ENCODE data around the gene PCTP. TPM values are rescaled to one million over a fixed set of nuclear protein-coding genes. Genes with fewer than 3 reads are reported as not detected.

Gene PCTP
- total RNA-seq, 2 experiments from 2014 or later: 7.7 to 8.2 TPM

DNA sequence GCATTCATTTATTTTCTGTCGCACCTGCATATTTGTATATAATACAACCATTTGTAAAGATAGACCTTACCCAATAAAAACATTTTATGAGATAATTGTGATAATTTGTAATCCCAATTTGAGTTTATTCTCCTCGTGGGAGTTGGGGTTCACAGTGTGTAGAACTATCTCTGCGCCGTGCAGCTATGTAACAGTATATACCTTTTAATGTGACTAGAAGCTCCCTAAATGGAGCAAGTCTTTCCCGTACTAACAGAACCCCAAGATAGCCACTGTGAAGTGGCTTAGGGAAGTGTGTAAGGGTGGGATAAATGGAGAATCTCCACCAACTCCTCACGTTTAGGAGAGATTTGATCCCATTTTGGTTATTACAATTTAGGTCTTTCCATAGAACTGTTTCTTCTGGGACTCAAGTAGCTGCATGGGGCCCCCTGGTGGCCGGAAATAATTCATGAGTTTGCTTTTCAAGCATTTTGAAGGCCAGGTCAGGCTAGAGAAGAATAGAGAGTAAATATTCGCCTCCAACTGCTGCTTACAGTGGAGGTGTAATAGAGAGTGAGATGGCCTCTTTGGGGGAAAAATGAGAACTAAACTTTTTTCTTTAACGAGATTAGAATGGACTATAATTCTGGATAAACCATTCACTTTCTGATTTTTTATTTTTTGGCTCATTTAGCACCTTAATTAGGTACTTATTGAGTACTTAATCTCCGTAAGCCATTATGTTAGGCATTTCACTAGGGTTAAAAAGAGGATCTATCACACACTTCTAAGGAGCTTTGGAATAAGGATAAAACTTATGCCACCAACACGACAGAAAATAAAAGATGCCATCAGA is 32.7 kb upstream of the PCTP start:
- Mint-ChIP-seq H3K4me1 (ENCODE audit: low read depth) (no peaks in the 10 kb centered on the region), H3K27ac (no peak overlapping the region), H3K27me3 (ENCODE audit: low read depth) (peaks cover 17% of the 10 kb centered on the region), H3K9me3 (ENCODE audit: insufficient read depth) (no peaks in the 10 kb centered on the region), H3K4me3 (no peak overlapping the region), H3K36me3 (ENCODE audit: low read depth) (no peaks in the 10 kb centered on the region)
- ATAC-seq: peak; percentile 49
- POLR2A ChIA-PET: no interaction called here
- CTCF ChIA-PET: interaction anchor here (0.8 to 6.4 kb wide), 18 partner anchors 9 to 193 kb away, joined by 3 to 38 read pairs (median 4); no protein-coding TSS in a partner anchor
- peak; percentile 72 for DNase-seq

- POLR2A ChIA-PET: no interaction called here
Observed at GRCh38 chr17:55720919-55721836, 29.7 kb upstream of the PCTP start.

DNA sequence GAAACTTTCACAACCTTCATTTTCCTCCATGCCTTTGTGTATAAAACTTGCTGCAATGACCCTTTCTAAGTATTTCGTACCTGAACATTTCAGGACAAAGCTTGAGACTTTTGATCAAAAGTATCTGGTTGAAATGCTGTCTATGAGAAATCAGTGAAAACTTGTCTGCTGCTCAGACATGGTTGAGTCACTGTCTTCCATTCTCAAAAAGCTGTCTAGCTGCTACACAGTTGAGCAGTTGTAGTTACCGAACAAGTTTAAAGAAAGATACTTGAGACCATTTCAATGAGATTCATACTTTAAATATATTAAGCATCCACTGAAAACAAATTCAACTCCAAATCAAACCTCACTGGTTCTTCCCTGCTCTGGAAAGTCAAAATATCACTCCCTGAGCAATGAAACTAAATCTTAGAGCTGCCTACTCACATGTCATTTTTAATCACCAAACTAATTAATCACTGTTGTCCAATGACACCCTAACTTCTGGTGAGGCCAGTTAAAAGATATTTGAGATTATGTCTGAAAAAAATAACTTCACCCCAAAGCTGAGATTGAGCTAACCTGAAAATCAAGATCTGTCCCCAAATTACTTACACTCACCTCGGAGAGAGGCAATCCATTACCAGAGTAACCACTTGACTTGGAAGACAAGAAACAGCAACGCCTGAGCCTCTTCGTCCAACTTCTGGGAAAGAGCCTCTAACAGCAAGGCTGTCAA is 28.7 kb upstream of the PCTP start:
- H3K4me1 Mint-ChIP-seq (ENCODE audit: low read depth): no peaks in the 10 kb centered on the region
- H3K4me3 Mint-ChIP-seq: no peak overlapping the region
- peaks cover 32% of the 10 kb centered on the region for H3K27me3 Mint-ChIP-seq (ENCODE audit: low read depth)
- H3K36me3 Mint-ChIP-seq (ENCODE audit: low read depth): no peaks in the 10 kb centered on the region
- no peaks in the 10 kb centered on the region for H3K9me3 Mint-ChIP-seq (ENCODE audit: insufficient read depth)
- CTCF ChIA-PET: interaction anchor here (0.7 to 6.4 kb wide), 5 partner anchors 13 to 196 kb away, joined by 3 to 38 read pairs (median 3); partner anchors contain the start of gene PCTP
- no peak overlapping the region for H3K27ac Mint-ChIP-seq
- POLR2A ChIA-PET: no interaction called here
- ATAC-seq: no peak
- no peak for DNase-seq

More at GRCh38 chr17:55720919-55721836, 29.7 kb upstream of the PCTP start:
- no peaks in the 10 kb centered on the region for H3K4me1 Mint-ChIP-seq (ENCODE audit: low read depth)
- no peaks in the 10 kb centered on the region for H3K9me3 Mint-ChIP-seq (ENCODE audit: insufficient read depth)
- ATAC-seq (no peak), DNase-seq (no peak)
- CTCF ChIA-PET: interaction anchor here (0.7 to 6.4 kb wide), 4 partner anchors 14 to 110 kb away, joined by 3 to 38 read pairs (median 3); partner anchors contain the start of gene PCTP
- H3K4me3 Mint-ChIP-seq: no peak overlapping the region
- no peak overlapping the region for H3K27ac Mint-ChIP-seq
- no peaks in the 10 kb centered on the region for H3K36me3 Mint-ChIP-seq (ENCODE audit: low read depth)
- peaks cover 25% of the 10 kb centered on the region for H3K27me3 Mint-ChIP-seq (ENCODE audit: low read depth)

DNA sequence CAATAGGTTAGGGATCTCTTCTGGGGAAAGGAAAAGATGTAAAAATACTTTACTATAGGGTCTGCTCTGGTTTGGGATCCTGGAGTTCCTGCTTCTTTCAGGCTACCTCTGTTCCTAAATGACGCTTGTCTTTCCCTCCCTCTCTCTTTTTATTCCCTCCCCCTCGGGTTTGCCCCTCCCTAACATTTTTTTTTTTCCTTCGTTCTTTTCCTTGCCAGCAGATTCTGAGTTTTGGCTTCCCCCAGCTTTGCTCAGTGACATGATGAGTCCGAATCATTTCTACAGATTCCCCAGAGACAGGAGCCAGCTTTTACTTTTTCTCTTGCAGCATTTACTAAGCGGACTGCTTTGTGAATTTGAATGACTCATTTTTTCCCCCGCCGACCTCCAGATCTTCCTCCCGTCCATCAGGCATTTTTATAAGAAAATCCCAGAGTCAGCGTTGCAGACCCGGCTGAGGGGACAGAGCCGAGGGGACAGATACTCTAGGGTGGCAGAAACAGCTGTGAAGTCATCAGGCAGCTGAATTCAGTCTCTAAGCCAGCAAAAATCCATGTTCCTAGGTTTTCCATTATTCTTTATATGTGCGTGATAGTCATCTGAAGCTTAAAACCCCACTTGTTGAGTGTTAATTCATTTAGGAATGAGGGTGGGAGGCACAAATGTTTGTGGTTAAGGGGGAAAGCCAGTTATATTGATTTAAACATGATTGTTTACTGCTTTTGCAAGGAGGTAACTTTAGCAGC is 27.9 kb upstream of the PCTP start, which contains the start of gene TMEM100:
TMEM100 (minus strand) TSS at position 123 of the 746 bp plus-strand sequence. CDS start 1,794 bp downstream, outside the sequence.
- Mint-ChIP-seq H3K4me1 (ENCODE audit: low read depth) (no peaks in the 10 kb centered on the region), H3K36me3 (ENCODE audit: low read depth) (no peaks in the 10 kb centered on the region), H3K27ac (no peak within 1 kb of the TSS), H3K4me3 (no peak within 1 kb of the TSS), H3K27me3 (ENCODE audit: low read depth) (peaks cover 37% of the 10 kb centered on the region), H3K9me3 (ENCODE audit: insufficient read depth) (no peaks in the 10 kb centered on the region)
- DNase-seq: no peak
- POLR2A ChIA-PET: no interaction called here
- ATAC-seq: no peak
- CTCF ChIA-PET: interaction anchor here (1.7 to 6.4 kb wide), 2 partner anchors 12 to 197 kb away, joined by 5 to 38 read pairs; no protein-coding TSS in a partner anchor

DNA sequence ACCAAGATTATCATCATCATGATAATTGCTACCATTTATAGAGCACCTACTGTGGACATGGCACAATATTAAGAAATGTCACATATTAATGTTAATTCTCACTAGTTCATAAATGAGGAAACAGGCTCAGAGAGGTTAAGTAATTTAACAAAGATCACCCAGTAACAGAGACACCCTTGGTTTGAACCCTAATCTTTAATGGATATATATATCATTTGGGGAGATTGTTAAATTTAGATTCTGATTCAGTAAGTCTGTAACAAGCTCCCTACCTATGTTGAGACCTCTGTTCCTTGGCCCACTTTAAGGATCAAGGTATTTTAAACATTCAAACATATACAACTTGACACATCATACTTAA is 27.4 kb upstream of the PCTP start:
- Mint-ChIP-seq H3K27ac (no peak overlapping the region), H3K36me3 (ENCODE audit: low read depth) (no peaks in the 10 kb centered on the region), H3K9me3 (ENCODE audit: insufficient read depth) (no peaks in the 10 kb centered on the region), H3K4me1 (ENCODE audit: low read depth) (no peaks in the 10 kb centered on the region), H3K27me3 (ENCODE audit: low read depth) (peaks cover 38% of the 10 kb centered on the region), H3K4me3 (no peak overlapping the region)
- ATAC-seq: no peak
- DNase-seq: no peak
- POLR2A ChIA-PET: no interaction called here
- CTCF ChIA-PET: interaction anchor here (1.7 to 6.4 kb wide), 3 partner anchors 12 to 197 kb away, joined by 5 to 38 read pairs (median 16); no protein-coding TSS in a partner anchor

GRCh38 chr17:55726440-55726839 is 24.4 kb upstream of the PCTP start:
- Mint-ChIP-seq H3K4me3 (no peak overlapping the region), H3K27me3 (ENCODE audit: low read depth) (peaks cover 39% of the 10 kb centered on the region), H3K27ac (no peak overlapping the region), H3K36me3 (ENCODE audit: low read depth) (no peaks in the 10 kb centered on the region), H3K9me3 (ENCODE audit: insufficient read depth) (no peaks in the 10 kb centered on the region), H3K4me1 (ENCODE audit: low read depth) (no peaks in the 10 kb centered on the region)
- POLR2A ChIA-PET: no interaction called here
- CTCF ChIA-PET: interaction anchor here (1.8 kb wide), 1 partner anchor 9 kb away, joined by 7 read pairs; no protein-coding TSS in a partner anchor
- ATAC-seq: no peak
- DNase-seq: no peak

DNA sequence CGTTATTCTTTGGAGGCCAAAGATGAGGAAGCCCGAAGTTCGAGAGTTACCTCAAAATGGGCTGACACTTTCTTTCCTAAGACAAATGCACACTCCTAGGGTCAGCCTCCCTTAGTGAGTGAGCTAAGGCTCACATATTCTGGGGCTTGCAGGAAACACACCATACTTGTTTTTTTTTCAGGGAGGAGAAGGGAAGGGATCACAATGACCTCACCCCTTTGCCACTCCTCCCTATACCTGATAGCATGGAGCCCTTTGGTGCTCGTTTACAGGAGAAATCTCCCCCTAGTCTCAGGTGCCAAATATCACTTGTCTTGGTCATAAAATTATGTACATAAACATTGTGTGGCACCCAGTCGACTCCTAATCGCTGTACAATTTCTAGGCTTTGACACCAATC is 23.6 kb upstream of the PCTP start:
- H3K4me3 Mint-ChIP-seq: no peak overlapping the region
- ChIA-PET POLR2A (no interaction called here), CTCF (interaction anchor here (1.8 kb wide), 1 partner anchor 9 kb away, joined by 7 read pairs; no protein-coding TSS in a partner anchor)
- DNase-seq: no peak
- no peak for ATAC-seq
- H3K4me1 Mint-ChIP-seq (ENCODE audit: low read depth): no peaks in the 10 kb centered on the region
- no peaks in the 10 kb centered on the region for H3K36me3 Mint-ChIP-seq (ENCODE audit: low read depth)
- no peak overlapping the region for H3K27ac Mint-ChIP-seq
- peaks cover 39% of the 10 kb centered on the region for H3K27me3 Mint-ChIP-seq (ENCODE audit: low read depth)
- no peaks in the 10 kb centered on the region for H3K9me3 Mint-ChIP-seq (ENCODE audit: insufficient read depth)

DNA sequence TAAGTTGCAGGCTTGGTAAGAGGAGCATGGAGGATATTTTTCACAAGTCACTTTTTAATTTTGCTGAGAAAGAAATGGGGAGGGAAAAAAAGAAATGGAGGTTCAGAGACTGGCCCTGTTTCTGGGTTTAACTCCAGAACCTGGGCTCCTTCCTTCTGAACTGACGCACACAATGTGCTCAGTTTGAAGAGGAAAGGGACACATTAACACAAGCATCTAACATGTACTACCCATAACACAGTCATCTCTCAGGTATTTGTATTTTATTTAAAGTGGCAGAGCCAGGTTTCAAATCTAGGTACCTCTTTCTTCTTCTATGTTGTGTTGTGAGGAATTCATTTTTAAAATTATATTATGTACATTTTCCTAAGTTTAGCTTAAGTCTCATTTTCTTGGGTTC is 22.9 kb upstream of the PCTP start:
- Mint-ChIP-seq H3K36me3 (ENCODE audit: low read depth) (no peaks in the 10 kb centered on the region), H3K27me3 (ENCODE audit: low read depth) (peaks cover 33% of the 10 kb centered on the region)
- CTCF ChIA-PET: interaction anchor here (1.8 kb wide), 1 partner anchor 10 kb away, joined by 7 read pairs; no protein-coding TSS in a partner anchor

GRCh38 chr17:55728361-55728760 is 22.5 kb upstream of the PCTP start:
- no peak for DNase-seq
- Mint-ChIP-seq H3K4me1 (ENCODE audit: low read depth) (no peaks in the 10 kb centered on the region), H3K36me3 (ENCODE audit: low read depth) (no peaks in the 10 kb centered on the region), H3K9me3 (ENCODE audit: insufficient read depth) (no peaks in the 10 kb centered on the region), H3K4me3 (no peak overlapping the region), H3K27me3 (ENCODE audit: low read depth) (peaks cover 30% of the 10 kb centered on the region), H3K27ac (no peak overlapping the region)
- CTCF ChIA-PET: interaction anchor here (1.8 kb wide), 1 partner anchor 11 kb away, joined by 7 read pairs; no protein-coding TSS in a partner anchor
- POLR2A ChIA-PET: no interaction called here
- ATAC-seq: no peak

More for the DNA sequence above, 22.9 kb upstream of the PCTP start:
- Mint-ChIP-seq H3K4me1 (ENCODE audit: low read depth) (no peaks in the 10 kb centered on the region), H3K27ac (no peak overlapping the region), H3K4me3 (no peak overlapping the region), H3K9me3 (ENCODE audit: insufficient read depth) (no peaks in the 10 kb centered on the region)
- no peak for DNase-seq
- POLR2A ChIA-PET: interaction anchor here (0.5 kb wide), 1 partner anchor 338 kb away, joined by 3 read pairs; no protein-coding TSS in a partner anchor
- no peak for ATAC-seq

DNA sequence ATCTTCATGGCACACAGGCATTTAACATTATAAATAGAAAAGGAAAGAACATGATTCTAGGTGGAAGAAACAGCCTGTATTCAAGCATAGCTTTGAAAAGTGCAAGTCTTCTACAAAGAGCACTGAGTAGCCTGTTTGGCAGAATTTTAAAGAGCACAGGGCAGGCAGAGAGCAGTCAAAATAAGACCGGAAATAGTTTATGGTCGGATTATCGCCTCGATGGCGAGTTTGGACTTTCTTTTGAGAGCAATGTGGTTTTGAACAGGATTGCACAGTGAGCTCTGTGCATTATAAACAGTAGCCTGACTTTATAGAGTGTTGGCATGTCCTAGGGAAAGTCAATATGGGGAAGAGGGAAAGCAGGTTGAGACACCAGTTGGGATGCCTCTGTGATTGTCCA is 22.0 kb upstream of the PCTP start:
- ATAC-seq (no peak), DNase-seq (no peak)
- H3K4me1 Mint-ChIP-seq (ENCODE audit: low read depth): no peaks in the 10 kb centered on the region
- no peaks in the 10 kb centered on the region for H3K9me3 Mint-ChIP-seq (ENCODE audit: insufficient read depth)
- peaks cover 28% of the 10 kb centered on the region for H3K27me3 Mint-ChIP-seq (ENCODE audit: low read depth)
- CTCF ChIA-PET: interaction anchor here (0.9 kb wide), 1 partner anchor 11 kb away, joined by 3 read pairs; no protein-coding TSS in a partner anchor
- no peak overlapping the region for H3K27ac Mint-ChIP-seq
- H3K36me3 Mint-ChIP-seq (ENCODE audit: low read depth): no peaks in the 10 kb centered on the region
- H3K4me3 Mint-ChIP-seq: no peak overlapping the region
- POLR2A ChIA-PET: no interaction called here
